HG02970 (cell line): ENCODE data around the gene PROSER1.
"Not testable (repeated sequence)": the region's sequence is repeated elsewhere in the genome, so short reads cannot be mapped to it uniquely, and the experiment has no call there.

ENCODE experiments used
- ATAC-seq: cut with Tn5 transposase; IDR thresholded peaks from one replicate; pipeline ENCODE4 v1.9.1; 2021; ENCODE audit warnings: mild to moderate bottlenecking, moderate library complexity, moderate number of reproducible peaks; ENCODE audit not compliant: unreplicated experiment, low FRiP score

Gene PROSER1

GRCh38 chr13:39032150-39032549 lies 5.7 kb downstream of the PROSER1 start:
- no peak for ATAC-seq

GRCh38 chr13:39025433-39025839 lies 12.5 kb downstream of the PROSER1 start:
- no peak for ATAC-seq

- ATAC-seq, result no peak
Observed at GRCh38 chr13:39023761-39024160, 14.1 kb downstream of the PROSER1 start.

GRCh38 chr13:39023316-39023715 lies 14.6 kb downstream of the PROSER1 start:
- no peak for ATAC-seq

GRCh38 chr13:39020853-39021462 lies 16.9 kb downstream of the PROSER1 start:
- ATAC-seq, result no peak

- ATAC-seq, result peak; percentile 51
Observed at GRCh38 chr13:39016787-39017186, 21.1 kb downstream of the PROSER1 start.

- peak; percentile 65 for ATAC-seq
Observed at GRCh38 chr13:39016087-39016486, 21.8 kb downstream of the PROSER1 start.

- ATAC-seq, result no peak
Observed at GRCh38 chr13:39013462-39013861, 24.4 kb downstream of the PROSER1 start.

GRCh38 chr13:39012608-39013007 lies 25.3 kb downstream of the PROSER1 start:
- no peak for ATAC-seq

GRCh38 chr13:39006371-39007111 lies 31.3 kb downstream of the PROSER1 start:
- ATAC-seq, result not testable (repeated sequence)

- no peak for ATAC-seq
Observed at GRCh38 chr13:38998739-38999138, 39.1 kb downstream of the PROSER1 start.

GRCh38 chr13:38993381-38993780 lies 44.5 kb downstream of the PROSER1 start:
- no peak for ATAC-seq

- ATAC-seq, result no peak
Observed at GRCh38 chr13:38990693-38991092, 47.2 kb downstream of the PROSER1 start, which contains the start of gene STOML3. TSS of gene STOML3 (minus strand) at chr13:38990831. CDS start at chr13:38990721, 110 bp downstream.

GRCh38 chr13:38981096-38981495 lies 56.8 kb downstream of the PROSER1 start:
- no peak for ATAC-seq

- ATAC-seq, result no peak
Observed at GRCh38 chr13:38980750-38981078, 57.2 kb downstream of the PROSER1 start.

GRCh38 chr13:38979891-38980749 lies 57.8 kb downstream of the PROSER1 start:
- no peak for ATAC-seq

- no peak for ATAC-seq
Observed at GRCh38 chr13:38970380-38971051, 67.4 kb downstream of the PROSER1 start.

GRCh38 chr13:38969187-38969586 lies 68.7 kb downstream of the PROSER1 start:
- ATAC-seq, result no peak

GRCh38 chr13:38967446-38967845 lies 70.4 kb downstream of the PROSER1 start:
- no peak for ATAC-seq

- ATAC-seq, result no peak
Observed at GRCh38 chr13:38965281-38965680, 72.6 kb downstream of the PROSER1 start.

GRCh38 chr13:38960175-38960574 lies 77.7 kb downstream of the PROSER1 start:
- no peak for ATAC-seq
